ENCODE results near the gene NCKAP5. TPM values are rescaled to one million over a fixed set of nuclear protein-coding genes. Genes with fewer than 3 reads are reported as not detected.

Gene NCKAP5
- total RNA-seq, 1 donor from 2014 or later: 33.3 TPM

DNA sequence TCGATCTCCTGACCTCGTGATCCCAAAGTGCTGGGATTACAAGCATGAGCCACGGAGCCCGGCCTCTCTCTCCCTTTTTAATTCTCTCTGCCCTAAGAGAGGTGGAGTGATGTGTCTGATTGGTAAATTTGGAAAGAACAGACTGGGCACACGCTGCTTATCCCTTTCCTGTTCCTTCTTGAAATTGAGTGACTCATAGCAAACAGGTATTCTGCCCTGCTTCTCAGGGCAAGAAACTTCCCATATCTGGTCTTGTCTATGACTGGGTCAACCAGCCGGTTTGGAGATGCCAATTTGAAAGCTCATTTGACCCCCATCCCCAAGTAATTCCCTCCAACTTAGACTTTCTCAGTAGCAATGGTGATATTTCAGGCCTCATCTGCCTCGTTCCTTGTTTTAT, 913.3 kb downstream of the NCKAP5 start:
- DNase-seq: no peak

DNA sequence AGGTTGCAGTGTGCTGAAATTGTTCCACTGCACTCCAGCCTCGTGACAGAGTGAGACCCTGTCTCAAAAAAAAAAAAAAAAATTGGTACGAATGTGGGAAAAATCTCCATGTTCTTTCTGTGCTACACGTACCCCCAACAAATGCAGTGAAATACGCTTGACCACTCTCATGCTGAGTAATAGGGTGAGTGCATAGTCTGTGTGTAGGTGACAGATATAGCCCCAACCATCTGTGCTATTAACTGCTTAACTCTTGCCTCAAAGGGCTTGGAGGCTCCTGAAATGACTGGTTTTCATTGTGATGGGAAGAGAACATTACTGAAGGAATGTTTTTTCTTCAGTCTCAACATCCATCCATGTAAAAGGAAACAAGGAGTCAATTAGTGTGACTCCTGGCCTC, 913.9 kb downstream of the NCKAP5 start:
- DNase-seq: no peak

DNA sequence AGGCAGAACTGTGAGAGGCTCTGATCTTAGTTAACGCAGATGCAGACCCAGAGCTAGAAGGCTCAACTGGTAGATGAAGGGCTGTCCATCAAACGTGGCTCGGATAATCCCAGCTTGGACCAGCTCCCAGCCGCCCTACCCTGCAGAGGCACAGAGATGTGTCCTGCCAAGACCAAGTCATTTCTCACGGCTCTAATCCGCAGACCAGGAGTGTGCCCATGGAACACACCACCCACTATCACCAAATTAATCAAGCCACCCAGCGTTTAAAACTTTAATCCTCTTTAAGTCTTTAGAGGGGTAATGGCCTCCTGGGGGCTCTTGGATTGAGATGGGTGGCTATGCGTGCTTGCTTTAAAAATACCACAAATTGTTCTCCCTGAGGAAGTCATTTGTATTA, 915.8 kb downstream of the NCKAP5 start:
- DNase-seq: no peak

DNA sequence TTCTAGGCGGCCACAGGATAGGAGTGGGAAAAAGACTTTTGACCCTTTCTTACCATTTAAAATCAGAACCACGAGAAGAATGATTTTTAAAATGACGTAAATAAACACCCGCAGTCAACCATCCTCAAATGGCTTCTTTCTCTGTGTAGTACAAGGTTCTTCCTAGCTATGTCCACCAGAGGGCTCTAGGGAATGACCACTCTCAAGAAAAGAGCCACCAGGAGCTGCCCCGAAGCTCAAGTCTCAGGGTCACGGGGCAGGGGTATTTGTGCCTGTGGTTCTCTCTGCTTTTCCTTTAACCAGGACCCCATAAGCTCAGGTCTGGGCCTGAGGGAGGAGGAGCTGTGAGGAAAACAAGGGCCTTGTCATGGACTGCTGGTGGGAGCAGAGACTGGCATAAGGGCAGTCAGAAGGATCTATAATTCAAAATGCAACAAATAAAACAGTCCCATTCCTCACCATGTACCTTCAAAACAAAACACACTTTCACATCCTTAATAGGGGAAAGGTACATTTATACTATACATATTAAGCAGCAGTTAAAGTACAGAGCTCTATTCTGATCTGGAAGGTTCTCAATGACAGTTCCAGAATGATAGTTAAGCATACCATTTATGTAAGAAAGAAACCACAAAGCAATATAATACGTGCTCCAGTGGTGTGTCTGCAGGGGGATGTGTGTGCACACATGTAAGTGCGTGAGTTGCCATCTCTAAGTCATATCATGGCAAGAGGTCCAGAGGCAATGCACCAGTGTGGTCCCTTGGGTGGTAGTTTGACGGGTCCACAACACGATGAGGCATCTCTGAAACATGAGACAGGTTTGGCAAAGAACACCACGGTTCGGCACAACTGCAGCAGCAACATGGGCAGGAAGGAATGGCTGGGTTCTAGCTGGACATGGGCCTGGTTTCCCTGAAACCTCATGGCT, 916.9 kb downstream of the NCKAP5 start:
- DNase-seq: peak; percentile 13

DNA sequence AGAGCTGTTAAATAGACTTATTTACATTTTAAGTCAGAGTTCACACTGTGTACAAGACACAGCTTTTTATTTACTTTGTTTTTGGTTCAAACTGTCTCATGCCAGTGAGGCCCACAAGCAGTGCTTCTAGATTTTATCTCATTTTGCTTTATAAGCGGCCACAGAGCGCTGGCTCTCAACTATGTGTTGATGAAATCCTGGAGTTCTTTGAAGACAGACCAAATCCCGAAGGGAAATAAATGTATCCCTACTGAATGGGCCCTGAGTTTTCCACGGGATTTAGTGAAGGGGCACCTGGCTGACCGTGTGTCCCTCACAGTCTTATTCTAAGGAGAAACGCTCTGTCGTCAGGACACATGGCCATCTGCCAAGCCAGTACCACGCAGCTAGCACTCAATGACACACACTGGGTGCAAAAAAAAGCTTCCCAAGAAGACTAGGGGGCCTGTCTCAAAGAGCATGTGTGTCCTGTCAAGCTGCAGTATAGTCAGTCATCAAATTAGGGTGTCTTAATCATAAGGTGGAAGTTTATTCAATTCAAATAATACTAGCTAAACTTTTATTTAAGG, 921.6 kb downstream of the NCKAP5 start:
- no peak for DNase-seq

DNA sequence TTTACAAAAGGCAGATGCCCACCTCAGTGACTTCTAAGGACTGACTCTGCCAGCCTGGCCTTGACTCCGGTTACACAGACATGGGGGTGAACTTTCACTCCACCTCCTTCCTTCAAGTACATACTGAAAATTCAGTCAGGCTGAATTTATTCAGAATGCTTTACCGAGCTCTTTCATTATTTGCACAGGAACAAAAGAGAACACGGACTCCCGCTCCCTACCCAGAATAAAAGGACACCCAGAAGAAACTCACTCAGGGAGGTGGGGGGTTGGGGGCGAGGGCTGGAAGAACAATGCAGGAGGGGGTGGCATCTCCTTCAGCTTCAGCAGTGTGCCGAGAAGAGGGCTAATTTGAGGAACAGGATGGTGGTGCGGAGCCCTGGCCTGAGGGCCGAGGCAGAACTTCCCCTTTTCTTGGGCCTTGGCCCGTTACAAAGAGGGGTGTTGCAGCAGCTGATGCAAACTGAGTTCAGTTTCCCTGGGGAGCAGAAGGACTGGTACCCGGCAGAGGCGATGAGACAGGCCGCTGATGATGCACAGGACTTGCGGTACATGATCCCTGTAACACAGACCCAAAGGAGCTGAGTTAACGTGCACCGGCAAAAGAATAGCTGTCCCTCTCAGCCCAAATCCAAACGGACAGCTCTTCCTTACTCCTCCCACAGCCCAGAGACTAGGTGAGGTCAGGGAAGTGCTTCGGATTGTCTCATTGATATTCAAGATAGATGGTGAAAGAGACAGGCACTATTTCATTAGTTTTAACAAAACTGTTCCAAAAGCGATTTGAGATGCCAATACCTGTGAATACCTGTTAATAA, 922.3 kb downstream of the NCKAP5 start:
- DNase-seq: no peak

DNA sequence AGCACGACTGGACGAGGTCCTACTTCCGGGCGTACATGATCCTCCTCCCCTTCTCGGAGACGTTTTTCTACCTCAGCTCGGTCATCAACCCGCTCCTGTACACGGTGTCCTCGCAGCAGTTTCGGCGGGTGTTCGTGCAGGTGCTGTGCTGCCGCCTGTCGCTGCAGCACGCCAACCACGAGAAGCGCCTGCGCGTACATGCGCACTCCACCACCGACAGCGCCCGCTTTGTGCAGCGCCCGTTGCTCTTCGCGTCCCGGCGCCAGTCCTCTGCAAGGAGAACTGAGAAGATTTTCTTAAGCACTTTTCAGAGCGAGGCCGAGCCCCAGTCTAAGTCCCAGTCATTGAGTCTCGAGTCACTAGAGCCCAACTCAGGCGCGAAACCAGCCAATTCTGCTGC, 923.1 kb downstream of the NCKAP5 start:
- DNase-seq: no peak

DNA sequence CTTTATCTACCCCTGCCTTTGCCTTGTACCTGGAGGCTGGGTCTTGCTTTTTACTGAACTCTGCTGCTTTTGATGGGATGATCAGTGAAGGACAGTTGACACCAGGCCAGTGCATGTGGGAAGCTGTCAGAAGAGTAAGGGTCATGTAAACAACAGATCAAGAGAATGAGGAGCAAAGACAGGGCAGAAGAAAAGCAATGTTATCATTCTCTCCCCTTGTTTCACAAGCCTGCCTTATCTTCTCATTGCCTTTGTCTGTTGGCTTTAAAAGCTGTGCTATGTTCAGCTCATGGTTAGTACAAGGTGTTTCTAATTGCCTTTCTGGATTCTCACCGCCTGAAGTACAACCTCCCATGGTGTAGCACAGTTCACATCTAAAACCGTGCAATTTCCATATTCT, 925.8 kb downstream of the NCKAP5 start:
- no peak for DNase-seq

DNA sequence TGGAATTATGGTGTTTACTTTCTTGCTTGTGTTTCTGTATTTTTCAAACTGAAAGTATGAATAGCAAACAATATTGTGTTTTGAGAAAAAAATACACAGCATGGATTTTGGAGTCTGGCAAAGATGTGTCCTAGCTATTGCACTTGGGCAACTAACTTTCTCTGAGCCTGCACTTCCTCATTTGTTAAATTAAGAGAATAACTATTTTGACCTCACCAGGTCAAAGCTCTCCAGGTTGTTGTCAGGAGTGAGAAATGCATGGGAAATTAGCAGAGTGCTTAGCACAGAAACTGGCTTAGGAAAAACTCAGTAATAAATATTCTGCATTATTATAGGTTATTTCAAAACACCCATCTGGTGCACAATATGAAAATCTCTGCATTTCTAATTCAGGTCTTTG, 926.4 kb downstream of the NCKAP5 start:
- DNase-seq: no peak

DNA sequence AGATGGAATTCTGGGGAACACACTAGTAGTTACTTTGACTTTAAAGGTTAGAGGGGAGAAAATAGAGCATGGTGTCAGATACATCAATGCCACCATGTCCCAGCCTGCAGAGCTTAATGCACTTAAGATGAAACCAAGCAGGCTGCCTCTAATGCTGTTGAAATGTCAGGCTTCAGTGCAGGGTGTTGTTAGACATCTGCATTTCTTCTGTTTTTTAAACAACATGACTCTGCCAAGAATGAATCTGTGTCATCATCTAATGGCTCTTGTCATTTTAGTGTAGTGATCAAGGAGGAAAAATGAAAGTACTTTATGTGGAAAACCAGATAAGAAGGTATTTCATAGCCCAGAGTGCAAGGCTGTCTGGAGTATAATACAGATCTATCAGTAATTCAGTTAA, 928.1 kb downstream of the NCKAP5 start:
- peak; percentile 8 for DNase-seq

DNA sequence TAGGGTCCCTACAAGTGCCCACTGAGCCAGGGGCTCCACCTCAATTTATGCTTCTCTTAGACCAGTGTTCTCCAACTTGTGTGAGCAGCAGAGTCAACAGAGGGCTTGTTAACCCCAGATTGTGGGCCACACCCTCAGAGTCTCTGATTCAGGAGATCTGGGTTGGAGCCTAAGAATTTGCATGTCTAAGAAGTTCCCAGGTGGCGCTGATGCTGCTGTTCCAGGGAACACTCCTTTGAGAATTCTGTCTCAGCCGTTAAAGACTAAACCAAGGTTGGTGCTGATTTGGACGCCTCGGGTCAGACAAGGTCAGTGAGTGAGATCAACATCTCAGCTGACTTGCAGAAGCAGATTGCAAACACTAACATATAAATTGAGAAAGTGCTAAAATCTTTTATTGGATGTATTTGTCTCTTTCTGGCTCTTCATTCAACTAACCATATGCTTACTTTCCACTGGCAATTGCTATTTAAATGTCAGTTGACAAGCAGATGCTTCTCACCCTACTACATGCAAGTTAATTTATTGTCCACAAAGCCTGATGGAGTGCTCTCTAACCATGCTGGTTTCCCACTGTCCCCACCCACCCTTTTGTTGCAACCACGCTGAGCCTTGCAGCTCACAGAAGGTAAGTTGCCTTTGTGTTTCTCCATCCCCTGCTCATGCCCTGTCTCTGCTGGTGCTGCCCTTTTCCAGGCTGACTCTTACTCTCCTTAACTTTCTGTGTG, 929.8 kb downstream of the NCKAP5 start:
- peak; percentile 21 for DNase-seq

DNA sequence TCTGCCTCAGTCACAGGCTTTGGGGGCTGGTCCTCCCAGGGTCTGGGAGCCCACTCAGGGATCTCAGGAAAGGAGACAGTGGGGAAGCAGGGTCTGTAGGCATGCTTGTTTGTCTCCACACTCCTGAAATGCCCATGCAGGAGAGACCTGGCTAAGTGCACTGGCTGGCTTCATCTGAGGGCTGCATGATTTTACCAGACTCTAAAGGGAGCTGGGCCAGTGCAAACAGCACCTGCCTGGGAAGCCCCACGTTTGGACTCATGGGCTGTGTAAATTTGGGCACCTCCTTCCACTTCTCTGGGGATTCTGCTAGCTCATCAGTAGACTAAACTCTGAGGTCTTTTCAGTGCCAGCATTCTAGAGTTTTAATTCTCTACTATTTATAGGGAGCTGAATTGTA, 931.9 kb downstream of the NCKAP5 start:
- no peak for DNase-seq

DNA sequence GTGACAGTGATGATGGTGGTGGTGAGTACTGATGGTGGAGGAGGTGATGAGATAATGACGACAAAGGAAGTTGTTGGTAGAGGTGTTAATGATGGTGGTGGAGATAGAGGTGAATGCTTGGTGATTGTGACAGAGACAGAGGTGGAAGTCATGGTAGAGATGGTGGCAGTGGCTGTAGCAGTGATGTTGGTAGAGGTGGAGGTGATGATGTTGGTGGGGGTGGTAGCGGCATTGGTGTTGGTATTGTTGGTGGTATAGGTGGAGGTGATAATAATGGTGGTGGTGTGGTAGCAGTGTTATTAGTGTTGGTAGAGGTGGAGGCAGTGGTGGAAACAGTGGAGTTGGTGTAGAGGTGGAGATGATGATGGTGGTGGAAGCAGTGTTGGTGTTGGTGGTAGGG, 934.6 kb downstream of the NCKAP5 start:
- no peak for DNase-seq

DNA sequence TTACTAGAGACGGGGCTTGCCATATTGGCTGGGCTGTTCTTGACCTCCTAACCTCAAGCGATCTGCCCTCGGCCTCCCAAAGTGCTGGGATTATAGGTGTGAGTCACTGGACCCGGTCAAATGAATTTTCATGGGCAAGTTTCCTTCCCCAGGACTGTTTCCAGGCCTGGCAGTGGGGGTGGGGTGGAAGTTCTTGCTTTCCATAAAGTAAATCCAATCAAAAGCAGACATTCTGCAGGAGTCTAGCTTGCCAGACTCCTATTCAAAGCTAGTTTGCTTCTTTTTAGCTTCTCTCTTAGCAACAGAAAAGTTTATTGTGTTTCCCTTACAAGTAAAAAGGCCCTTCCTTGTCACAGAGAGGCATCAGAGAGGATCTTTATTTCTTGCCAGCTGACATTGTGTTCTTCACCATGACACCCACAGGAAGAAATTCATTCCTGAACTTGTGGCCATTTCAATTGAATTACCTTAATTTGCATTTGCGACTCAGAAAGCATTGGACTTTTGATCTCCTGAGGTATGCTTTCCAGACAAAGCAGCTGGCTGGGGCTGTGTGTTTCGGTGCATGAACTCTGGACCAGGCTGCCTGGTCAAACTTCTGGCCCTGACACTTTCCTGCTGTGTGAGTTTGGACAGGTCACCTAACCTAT, 936.1 kb downstream of the NCKAP5 start:
- DNase-seq: no peak

DNA sequence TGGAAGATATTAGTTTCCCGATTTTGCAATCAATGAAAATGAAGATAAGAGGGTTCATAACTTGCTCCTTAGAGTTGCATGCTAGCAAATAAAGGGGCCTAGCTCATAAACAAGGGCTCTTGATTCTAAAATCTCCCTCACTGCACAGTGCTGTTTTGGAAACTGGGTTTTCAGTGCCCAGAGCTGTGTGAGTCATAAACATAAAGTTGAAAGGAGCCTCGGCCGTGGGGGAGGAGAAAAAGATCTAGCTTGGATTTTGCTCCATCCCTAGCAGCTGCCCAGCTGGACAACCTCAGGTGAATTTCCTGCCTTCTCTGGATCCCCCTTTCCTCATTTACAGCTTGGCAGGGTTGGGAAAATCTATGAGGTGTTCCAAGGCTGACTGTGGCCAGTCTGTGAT, 940.7 kb downstream of the NCKAP5 start:
- DNase-seq: no peak

DNA sequence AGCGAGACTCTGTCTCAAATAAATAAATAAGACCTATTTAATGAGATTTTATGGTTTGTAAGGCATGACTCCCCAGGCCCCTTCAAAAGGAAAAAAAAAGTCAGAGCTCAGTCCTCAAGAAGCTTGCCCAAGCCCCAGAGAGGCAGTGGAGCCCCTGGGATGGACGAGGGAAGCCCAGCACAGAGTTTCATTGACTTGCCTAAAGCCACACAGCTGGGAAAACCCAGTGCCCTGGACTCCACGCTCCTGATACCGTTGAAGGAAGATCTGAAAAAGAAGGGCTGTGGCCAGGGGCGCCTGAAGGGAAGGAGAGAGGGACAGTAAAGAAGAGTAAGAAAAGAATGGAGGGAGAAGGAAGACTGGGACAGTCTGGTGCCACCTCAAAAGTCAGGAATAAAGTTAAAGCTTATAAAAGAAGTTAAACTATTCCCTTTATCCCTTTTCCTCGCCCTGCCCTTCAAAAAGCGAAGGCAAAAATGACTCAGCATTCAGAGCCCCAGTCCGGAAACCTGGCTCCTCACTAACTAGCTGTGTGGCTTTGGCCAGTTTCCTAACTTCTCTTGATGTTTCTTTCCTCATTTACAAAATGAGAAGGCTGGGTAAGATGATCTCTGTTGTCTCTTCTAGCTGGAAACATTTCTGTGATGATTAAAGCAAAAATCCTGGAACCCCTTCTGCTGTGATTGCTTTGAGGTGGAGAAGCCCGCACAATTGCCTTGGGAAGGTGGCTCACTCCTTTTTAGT, 945.0 kb downstream of the NCKAP5 start:
- no peak for DNase-seq

Small RNAs within 50 kb of the gene (small RNA-seq; reads per million reads assigned to genes)
- gene AC016909.1 (ENCODE audit: low replicate concordance): not detected
- not detected for gene RN7SKP154 (ENCODE audit: low replicate concordance)
- gene RNU6-579P (ENCODE audit: low replicate concordance): not detected

Data from skin of body (tissue), 3 donors.